HL-60 (cell line): Measurements from ENCODE around the gene PCED1B.

Source experiments
- GABPA ChIP-seq: IDR thresholded peaks from 2 replicates; pipeline ENCODE4 v1.6.1; 2012; ENCODE audit warnings: low read depth
- POLR2AphosphoS5 ChIP-seq: IDR thresholded peaks from 2 replicates; pipeline ENCODE4 v1.6.1; 2012; ENCODE audit warnings: low read depth
- SPI1 ChIP-seq: IDR thresholded peaks from 2 replicates; pipeline ENCODE4 v1.6.1; 2012; ENCODE audit warnings: low read depth, mild to moderate bottlenecking, borderline replicate concordance
- TF ChIP-seq, protein P1 (sequence below): IDR thresholded peaks from 2 replicates; pipeline ENCODE4 v1.6.1; 2012; ENCODE audit warnings: low read depth; ENCODE audit not compliant: insufficient replicate concordance
- TF ChIP-seq, protein P2 (sequence below): IDR thresholded peaks from one replicate; pipeline ENCODE4 v1.5.1; 2011; ENCODE audit warnings: low read length, control low read depth, inconsistent platforms; ENCODE audit not compliant: insufficient read depth

DNA sequence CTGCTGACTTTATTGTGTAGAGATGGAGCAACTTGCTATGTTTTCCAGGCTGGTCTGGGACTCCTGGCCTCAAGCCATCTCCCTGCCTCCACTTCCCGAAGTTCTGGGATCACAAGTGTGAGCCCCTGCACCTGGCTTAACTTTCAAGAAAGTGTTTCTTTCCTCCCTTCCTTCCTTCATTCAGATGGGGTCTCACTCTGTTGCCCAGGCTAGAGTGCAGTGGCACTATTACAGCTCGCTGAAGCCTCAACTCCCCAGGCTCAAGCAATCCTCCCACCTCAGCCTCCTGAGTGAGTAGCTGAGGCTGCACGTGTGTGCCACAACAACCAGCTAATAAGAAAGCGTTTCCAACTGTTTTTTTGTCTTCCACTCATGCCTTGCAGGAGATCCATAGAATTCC, 186.0 kb downstream of the PCED1B start:
- TF ChIP-seq, protein P1, sequence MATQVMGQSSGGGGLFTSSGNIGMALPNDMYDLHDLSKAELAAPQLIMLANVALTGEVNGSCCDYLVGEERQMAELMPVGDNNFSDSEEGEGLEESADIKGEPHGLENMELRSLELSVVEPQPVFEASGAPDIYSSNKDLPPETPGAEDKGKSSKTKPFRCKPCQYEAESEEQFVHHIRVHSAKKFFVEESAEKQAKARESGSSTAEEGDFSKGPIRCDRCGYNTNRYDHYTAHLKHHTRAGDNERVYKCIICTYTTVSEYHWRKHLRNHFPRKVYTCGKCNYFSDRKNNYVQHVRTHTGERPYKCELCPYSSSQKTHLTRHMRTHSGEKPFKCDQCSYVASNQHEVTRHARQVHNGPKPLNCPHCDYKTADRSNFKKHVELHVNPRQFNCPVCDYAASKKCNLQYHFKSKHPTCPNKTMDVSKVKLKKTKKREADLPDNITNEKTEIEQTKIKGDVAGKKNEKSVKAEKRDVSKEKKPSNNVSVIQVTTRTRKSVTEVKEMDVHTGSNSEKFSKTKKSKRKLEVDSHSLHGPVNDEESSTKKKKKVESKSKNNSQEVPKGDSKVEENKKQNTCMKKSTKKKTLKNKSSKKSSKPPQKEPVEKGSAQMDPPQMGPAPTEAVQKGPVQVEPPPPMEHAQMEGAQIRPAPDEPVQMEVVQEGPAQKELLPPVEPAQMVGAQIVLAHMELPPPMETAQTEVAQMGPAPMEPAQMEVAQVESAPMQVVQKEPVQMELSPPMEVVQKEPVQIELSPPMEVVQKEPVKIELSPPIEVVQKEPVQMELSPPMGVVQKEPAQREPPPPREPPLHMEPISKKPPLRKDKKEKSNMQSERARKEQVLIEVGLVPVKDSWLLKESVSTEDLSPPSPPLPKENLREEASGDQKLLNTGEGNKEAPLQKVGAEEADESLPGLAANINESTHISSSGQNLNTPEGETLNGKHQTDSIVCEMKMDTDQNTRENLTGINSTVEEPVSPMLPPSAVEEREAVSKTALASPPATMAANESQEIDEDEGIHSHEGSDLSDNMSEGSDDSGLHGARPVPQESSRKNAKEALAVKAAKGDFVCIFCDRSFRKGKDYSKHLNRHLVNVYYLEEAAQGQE, result no peak
- TF ChIP-seq, protein P2, sequence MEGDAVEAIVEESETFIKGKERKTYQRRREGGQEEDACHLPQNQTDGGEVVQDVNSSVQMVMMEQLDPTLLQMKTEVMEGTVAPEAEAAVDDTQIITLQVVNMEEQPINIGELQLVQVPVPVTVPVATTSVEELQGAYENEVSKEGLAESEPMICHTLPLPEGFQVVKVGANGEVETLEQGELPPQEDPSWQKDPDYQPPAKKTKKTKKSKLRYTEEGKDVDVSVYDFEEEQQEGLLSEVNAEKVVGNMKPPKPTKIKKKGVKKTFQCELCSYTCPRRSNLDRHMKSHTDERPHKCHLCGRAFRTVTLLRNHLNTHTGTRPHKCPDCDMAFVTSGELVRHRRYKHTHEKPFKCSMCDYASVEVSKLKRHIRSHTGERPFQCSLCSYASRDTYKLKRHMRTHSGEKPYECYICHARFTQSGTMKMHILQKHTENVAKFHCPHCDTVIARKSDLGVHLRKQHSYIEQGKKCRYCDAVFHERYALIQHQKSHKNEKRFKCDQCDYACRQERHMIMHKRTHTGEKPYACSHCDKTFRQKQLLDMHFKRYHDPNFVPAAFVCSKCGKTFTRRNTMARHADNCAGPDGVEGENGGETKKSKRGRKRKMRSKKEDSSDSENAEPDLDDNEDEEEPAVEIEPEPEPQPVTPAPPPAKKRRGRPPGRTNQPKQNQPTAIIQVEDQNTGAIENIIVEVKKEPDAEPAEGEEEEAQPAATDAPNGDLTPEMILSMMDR, result no peak
- TF ChIP-seq POLR2AphosphoS5 (no peak), GABPA (no peak), SPI1 (no peak)
